NB4 (cell line): ENCODE results near the gene VPS54.

Source experiments
- CTCF ChIP-seq: IDR thresholded peaks from one replicate; pipeline ENCODE4 v1.5.1; 2012; ENCODE audit warnings: low read depth, low read length
- MAX ChIP-seq: IDR thresholded peaks from 2 replicates; pipeline ENCODE4 v1.6.1; 2011; ENCODE audit warnings: low read depth, low read length
- MYC ChIP-seq: IDR thresholded peaks from 2 replicates; pipeline ENCODE4 v1.6.1; 2011; ENCODE audit warnings: low read depth, low read length
- POLR2A ChIP-seq: IDR thresholded peaks from 2 replicates; pipeline ENCODE4 v1.6.1; 2011; ENCODE audit warnings: mild to moderate bottlenecking; ENCODE audit not compliant: insufficient read length; ENCODE audit errors: extremely low read depth

GRCh38 chr2:64059270-64059669 lies 40.0 kb upstream of the VPS54 start:
- TF ChIP-seq POLR2A (no peak), CTCF (no peak), MAX (no peak), MYC (no peak)
